Kidney epithelial cell (primary cell): Measurements from ENCODE around the gene REX1BD. TPM values are rescaled to one million over a fixed set of nuclear protein-coding genes. Genes with fewer than 3 reads are reported as not detected.
"Not testable (repeated sequence)": the region's sequence is repeated elsewhere in the genome, so short reads cannot be mapped to it uniquely, and the experiment has no call there.

Source experiments
- DNase-seq: peaks from one replicate; pipeline ENCODE4 v3.0.0-alpha.2; 2010; ENCODE audit warnings: low read depth
- H3K27me3 ChIP-seq: 2 replicates; pipeline ENCODE4 v1.6.0; 2011; ENCODE audit warnings: low read length; ENCODE audit not compliant: control insufficient read depth, insufficient read depth
- H3K36me3 ChIP-seq: 2 replicates; pipeline ENCODE4 v1.5.1; 2011; ENCODE audit warnings: low read length; ENCODE audit not compliant: control insufficient read depth, insufficient read depth
- H3K4me3 ChIP-seq: 2 replicates; pipeline ENCODE4 v1.5.1; 2011; ENCODE audit warnings: low read depth, mild to moderate bottlenecking, control low read depth, low read length
- CTCF ChIP-seq: IDR thresholded peaks from 2 replicates; pipeline ENCODE4 v1.5.1; 2011; ENCODE audit warnings: mild to moderate bottlenecking, moderate library complexity, low read length, control low read depth, inconsistent platforms; ENCODE audit not compliant: insufficient read depth, poor library complexity, severe bottlenecking
- total RNA-seq: library from RNA; depleted of rRNA; stranded (reverse); fragments of >200 nt; gene quantifications from 2 replicates; pipeline ENCODE4 v1.2.3, GENCODE V29; 2015

Gene REX1BD
- total RNA-seq, 1 donor from 2014 or later: 136 TPM

GRCh38 chr19:18597809-18598660 lies 9.4 kb downstream of the REX1BD start:
- Histone ChIP-seq H3K36me3 (no peaks in the 10 kb centered on the region), H3K27me3 (peaks cover 33% of the 10 kb centered on the region), H3K4me3 (no peak overlapping the region)
- no peak for TF ChIP-seq CTCF
- DNase-seq: no peak

- no peak for TF ChIP-seq CTCF
- Histone ChIP-seq H3K36me3 (no peaks in the 10 kb centered on the region), H3K27me3 (peaks cover 47% of the 10 kb centered on the region), H3K4me3 (no peak overlapping the region)
- no peak for DNase-seq
These were observed 10.9 kb downstream of the REX1BD start for GRCh38 chr19:18599485-18599884.

GRCh38 chr19:18600692-18601397 lies 12.2 kb downstream of the REX1BD start:
- H3K36me3 ChIP-seq, DNase-seq, H3K4me3 ChIP-seq: not testable (repeated sequence)
- H3K27me3 ChIP-seq: peaks cover 53% of the 10 kb centered on the region

- DNase-seq: no peak
- Histone ChIP-seq H3K4me3 (no peak overlapping the region), H3K27me3 (peaks cover 54% of the 10 kb centered on the region), H3K36me3 (no peaks in the 10 kb centered on the region)
- TF ChIP-seq CTCF: no peak
These were observed 13.3 kb downstream of the REX1BD start for GRCh38 chr19:18601875-18602274.

- no peak overlapping the region for H3K4me3 ChIP-seq
- TF ChIP-seq CTCF: peak; percentile 42
- H3K27me3 ChIP-seq: peaks cover 62% of the 10 kb centered on the region
- H3K36me3 ChIP-seq: no peaks in the 10 kb centered on the region
- DNase-seq: no peak
These were observed 14.8 kb downstream of the REX1BD start for GRCh38 chr19:18603255-18603957.
